Gastrocnemius medialis (tissue), 4 donors: ENCODE measurements around the gene MDGA2. TPM values are rescaled to one million over a fixed set of nuclear protein-coding genes. Genes with fewer than 3 reads are reported as not detected.
"Not testable (repeated sequence)": the region's sequence is repeated elsewhere in the genome, so short reads cannot be mapped to it uniquely, and the experiment has no call there.

Experiments used
- ATAC-seq, 2 donors: fragments of 150-250 bp; one replicate each; pipeline ENCODE4 v1.9.1; 2016
- DNase-seq, 2 donors: peaks; one replicate each; pipeline ENCODE4 v3.0.0-alpha.2; 2019
- H3K27ac ChIP-seq, 4 donors: fragments of 200-600 bp; sonication (generic); 1 replicate in 1 of 4; 2 replicates in 3 of 4; pipeline ENCODE4 v1.5.1; 2016 to 2018; ENCODE audit warnings: mild to moderate bottlenecking in 2 of 4, moderate library complexity in 1 of 4
- H3K27me3 ChIP-seq, 3 donors: fragments of 200-600 bp; sonication (generic) in 2 of 3; 1 replicate in 1 of 3; 2 replicates in 2 of 3; pipeline versions ENCODE4 v1.5.1 to v1.6.0; 2016 to 2019; ENCODE audit warnings: mild to moderate bottlenecking in 1 of 3, moderate library complexity in 1 of 3
- H3K36me3 ChIP-seq, 2 donors: fragments of 200-600 bp; sonication (generic) in 1 of 2; one replicate each; pipeline ENCODE4 v1.5.1; 2017 to 2018
- H3K4me1 ChIP-seq, 2 donors: fragments of 200-600 bp; sonication (generic) in 1 of 2; one replicate each; pipeline ENCODE4 v1.5.1; 2016 to 2017; ENCODE audit warnings: mild to moderate bottlenecking in 2 of 2
- H3K4me3 ChIP-seq, 4 donors: fragments of 200-600 bp; sonication (generic) in 3 of 4; 1 replicate in 1 of 4; 2 replicates in 3 of 4; pipeline ENCODE4 v1.5.1; 2016 to 2019; ENCODE audit warnings: mild to moderate bottlenecking in 2 of 4
- H3K9me3 ChIP-seq, 3 donors: fragments of 200-600 bp; sonication (generic) in 2 of 3; 1 replicate in 1 of 3; 2 replicates in 2 of 3; pipeline ENCODE4 v1.5.1; 2016 to 2019
- CTCF ChIP-seq, 5 experiments: fragments of 450-650 bp in 3 of 5; fragments of 200-600 bp in 2 of 5; sonication (generic) in 2 of 5; IDR thresholded peaks in 4 of 5; conservative IDR thresholded peaks in 1 of 5; 1 replicate in 4 of 5; 2 replicates in 1 of 5; pipeline ENCODE4 v1.5.1; 2016 to 2019; ENCODE audit warnings: antibody characterized with exemption in 5 of 5, mild to moderate bottlenecking in 3 of 5, moderate library complexity in 3 of 5
- POLR2A ChIP-seq, 2 donors: fragments of 450-650 bp; IDR thresholded peaks; one replicate each; pipeline ENCODE4 v1.6.1; 2017; ENCODE audit warnings: antibody characterized with exemption in 2 of 2, mild to moderate bottlenecking in 2 of 2, moderate library complexity in 2 of 2
- in situ Hi-C, 4 donors: fragments of 200-750 bp; cut with MboI; loops; one replicate each; pipeline versions ENCODE4 v1.15.0 to v1.8.0; 2017; ENCODE audit warnings: low sequenced_read_pairs in 4 of 4
- intact Hi-C: fragments of 100-400 bp; cut with DNase I; formaldehyde crosslinking; loops from one replicate; pipeline ENCODE4 v1.15.1; 2023; ENCODE audit warnings: low total_unique reads
- total RNA-seq, 4 donors: library from RNA; depleted of rRNA; stranded (reverse); fragments of >200 nt; gene quantifications; one replicate each; pipeline versions ENCODE4 v1.1.0 to v1.2.3, GENCODE V29; 2016

Gene MDGA2
- total RNA-seq, 4 donors from 2014 or later, result not detected

DNA sequence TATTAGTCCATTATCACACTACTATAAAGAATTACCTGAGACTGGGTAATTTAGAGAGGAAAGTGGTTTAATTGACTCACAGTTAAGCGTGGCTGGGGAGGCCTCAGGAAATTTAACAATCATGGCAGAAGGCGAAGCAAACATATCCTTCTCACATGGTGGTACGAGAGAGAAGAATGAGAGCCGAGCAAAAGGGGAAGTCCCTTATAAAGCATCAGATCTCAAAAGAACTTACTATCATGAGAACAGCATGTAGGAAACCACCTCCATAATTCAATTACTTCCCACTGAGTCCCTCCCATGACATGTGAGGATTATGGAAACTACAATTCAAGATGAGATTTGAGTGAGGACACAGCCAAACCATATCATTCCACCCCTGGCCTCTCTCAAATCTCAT lies 422.6 kb downstream of the MDGA2 start:
- intact Hi-C loops (no loop called here), in situ Hi-C loops (no loop called here)
- no peak for DNase-seq
- ATAC-seq, result no peak
- Histone ChIP-seq H3K4me1 (no peaks in the 10 kb centered on the region), H3K27me3 (no peaks in the 10 kb centered on the region), H3K36me3 (no peaks in the 10 kb centered on the region), H3K9me3 (no peaks in the 10 kb centered on the region), H3K27ac (no peak overlapping the region), H3K4me3 (no peak overlapping the region)
- TF ChIP-seq POLR2A (IDR thresholded peaks at IDR 0.05) (no peak), CTCF (IDR thresholded peaks at IDR 0.05 in 4 of 5, conservative IDR thresholded peaks at IDR 0.05 in 1 of 5) (no peak)

DNA sequence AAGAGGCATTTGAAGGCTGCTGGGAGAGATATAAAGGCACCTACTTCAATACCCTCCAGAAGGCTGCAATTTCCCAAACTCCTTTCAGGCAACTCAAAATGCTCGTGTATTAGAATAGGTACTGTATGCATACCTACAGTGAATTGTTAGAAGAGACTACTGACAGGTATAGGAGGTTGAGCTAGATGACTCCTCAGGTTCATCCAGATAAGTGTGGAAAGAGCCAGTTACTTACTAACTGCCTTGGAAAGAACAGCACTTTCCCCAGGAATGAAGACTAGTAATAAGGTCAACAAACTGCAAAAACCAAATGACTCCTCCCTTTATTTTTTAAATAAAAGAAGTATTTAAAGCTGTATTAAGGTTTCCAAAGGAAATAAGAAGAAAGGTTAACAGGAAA lies 429.0 kb downstream of the MDGA2 start:
- Histone ChIP-seq H3K27me3 (no peaks in the 10 kb centered on the region), H3K27ac (no peak overlapping the region), H3K9me3 (no peaks in the 10 kb centered on the region), H3K36me3 (no peaks in the 10 kb centered on the region), H3K4me1 (no peaks in the 10 kb centered on the region), H3K4me3 (no peak overlapping the region)
- intact Hi-C loops, result no loop called here
- in situ Hi-C loops, result no loop called here
- no peak for DNase-seq
- no peak for ATAC-seq
- no peak for TF ChIP-seq POLR2A (IDR thresholded peaks at IDR 0.05)
- no peak for TF ChIP-seq CTCF (IDR thresholded peaks at IDR 0.05 in 4 of 5, conservative IDR thresholded peaks at IDR 0.05 in 1 of 5)

DNA sequence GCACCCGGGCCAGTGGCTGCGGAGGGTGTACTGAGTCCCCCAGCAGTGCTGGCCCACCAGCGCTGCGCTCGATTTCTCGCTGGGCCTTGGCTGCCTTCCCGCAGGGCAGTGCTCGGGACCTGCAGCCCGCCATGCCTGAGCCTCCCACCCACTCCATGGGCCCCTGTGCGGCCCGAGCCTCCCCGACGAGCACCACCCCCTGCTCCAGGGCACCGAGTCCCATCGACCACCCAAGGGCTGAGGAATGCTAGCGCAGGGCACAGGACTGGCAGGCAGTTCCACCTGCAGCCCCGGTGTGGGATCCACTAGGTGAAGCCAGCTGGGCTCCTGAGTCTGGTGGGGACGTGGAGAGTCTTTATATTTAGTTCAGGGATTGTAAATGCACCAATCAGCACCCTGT lies 432.8 kb downstream of the MDGA2 start:
- H3K4me1 ChIP-seq, H3K4me3 ChIP-seq, H3K27ac ChIP-seq, intact Hi-C loops, in situ Hi-C loops, H3K36me3 ChIP-seq, ATAC-seq, DNase-seq, H3K27me3 ChIP-seq, H3K9me3 ChIP-seq: not testable (repeated sequence)

- no peaks in the 10 kb centered on the region for H3K27me3 ChIP-seq
- TF ChIP-seq CTCF (IDR thresholded peaks at IDR 0.05 in 4 of 5, conservative IDR thresholded peaks at IDR 0.05 in 1 of 5) (no peak), POLR2A (IDR thresholded peaks at IDR 0.05) (no peak)
- DNase-seq (no peak), ATAC-seq (no peak)
- no peak overlapping the region for H3K4me3 ChIP-seq
- no peaks in the 10 kb centered on the region for H3K36me3 ChIP-seq
- H3K27ac ChIP-seq, result no peak overlapping the region
- H3K9me3 ChIP-seq, result no peaks in the 10 kb centered on the region
- in situ Hi-C loops (no loop called here), intact Hi-C loops (no loop called here)
- H3K4me1 ChIP-seq, result no peaks in the 10 kb centered on the region
These were observed 434.5 kb downstream of the MDGA2 start for GRCh38 chr14:47240748-47241437.

- Histone ChIP-seq H3K27ac (no peak overlapping the region), H3K4me1 (no peaks in the 10 kb centered on the region), H3K4me3 (no peak overlapping the region), H3K36me3 (no peaks in the 10 kb centered on the region), H3K9me3 (no peaks in the 10 kb centered on the region), H3K27me3 (no peaks in the 10 kb centered on the region)
- ATAC-seq (no peak), DNase-seq (no peak)
- in situ Hi-C loops, result no loop called here
- TF ChIP-seq CTCF (IDR thresholded peaks at IDR 0.05 in 4 of 5, conservative IDR thresholded peaks at IDR 0.05 in 1 of 5) (no peak), POLR2A (IDR thresholded peaks at IDR 0.05) (no peak)
- intact Hi-C loops, result no loop called here
These were observed 439.8 kb downstream of the MDGA2 start for GRCh38 chr14:47235619-47236018.
